OCI-LY7 (cell line): ENCODE data around the gene PDE11A. TPM values are rescaled to one million over a fixed set of nuclear protein-coding genes. Genes with fewer than 3 reads are reported as not detected.

ENCODE experiments used
- BruUV-seq: library from RNA; stranded (reverse); fragments of 400-500 nt; replicated peaks from 2 replicates; lab custom pipeline; 2021; lab: Mats Ljungman, UMichigan
- CTCF ChIA-PET: fragments of 300-600 bp; sonication (Branson Sonifier 250); formaldehyde crosslinking; loops from one replicate; lab custom pipeline; 2022; ENCODE audit warnings: antibody characterized with exemption; ENCODE audit not compliant: unreplicated experiment; lab: Charles Lee
- POLR2A ChIA-PET: fragments of 300-600 bp; sonication (Branson Sonifier 250); formaldehyde crosslinking; loops from one replicate; lab custom pipeline; 2022; ENCODE audit warnings: antibody characterized with exemption; lab: Charles Lee
- DNase-seq: peaks from one replicate; pipeline ENCODE4 v3.0.0-alpha.2; 2015; ENCODE audit warnings: low spot score
- H2AFZ ChIP-seq: fragments of 200-600 bp; sonication (generic), shearing (Covaris generic); 2 replicates; pipeline ENCODE4 v1.6.1; 2014; ENCODE audit warnings: mild to moderate bottlenecking, antibody characterized with exemption, low read length, moderate library complexity
- H3K27ac ChIP-seq: fragments of 200-600 bp; sonication (generic); 2 replicates; pipeline ENCODE4 v1.5.1; 2014; ENCODE audit warnings: mixed run types, low read depth, mild to moderate bottlenecking, moderate library complexity, low read length, inconsistent platforms; ENCODE audit not compliant: poor library complexity, severe bottlenecking
- H3K36me3 ChIP-seq: fragments of 200-600 bp; sonication (generic); 2 replicates; pipeline ENCODE4 v1.6.1; 2014; ENCODE audit warnings: mild to moderate bottlenecking, antibody characterized with exemption, low read length, moderate library complexity, mixed read lengths; ENCODE audit not compliant: insufficient read depth
- H3K4me1 ChIP-seq: fragments of 200-600 bp; sonication (generic); 2 replicates; pipeline ENCODE4 v1.5.1; 2014; ENCODE audit warnings: mild to moderate bottlenecking, low read length; ENCODE audit not compliant: insufficient read depth, poor library complexity, severe bottlenecking
- H3K4me2 ChIP-seq: fragments of 200-600 bp; sonication (generic); 2 replicates; pipeline ENCODE4 v1.6.1; 2014; ENCODE audit warnings: mild to moderate bottlenecking, low read length
- H3K4me3 ChIP-seq: fragments of 200-600 bp; sonication (generic); 2 replicates; pipeline ENCODE4 v1.5.1; 2014; ENCODE audit warnings: mild to moderate bottlenecking, low read depth, low read length; ENCODE audit not compliant: poor library complexity, severe bottlenecking
- H3K79me2 ChIP-seq: fragments of 200-600 bp; sonication (generic); 2 replicates; pipeline ENCODE4 v1.6.1; 2016; ENCODE audit warnings: low read depth, mild to moderate bottlenecking, low read length, moderate library complexity, mixed read lengths; ENCODE audit not compliant: insufficient read depth
- H3K9me2 ChIP-seq: fragments of 200-600 bp; sonication (generic); 2 replicates; pipeline ENCODE4 v1.6.1; 2016; ENCODE audit warnings: mild to moderate bottlenecking, low read length, mixed read lengths; ENCODE audit not compliant: insufficient read depth
- H3K9me3 ChIP-seq: fragments of 200-600 bp; sonication (generic); 2 replicates; pipeline ENCODE4 v1.6.1; 2014; ENCODE audit warnings: mild to moderate bottlenecking, mixed run types, low read length, mixed read lengths
- H4K20me1 ChIP-seq: fragments of 200-600 bp; sonication (generic); 2 replicates; pipeline ENCODE4 v1.6.1; 2014; ENCODE audit warnings: mild to moderate bottlenecking, antibody characterized with exemption, low read length, moderate library complexity, mixed read lengths; ENCODE audit not compliant: insufficient read depth
- EZH2phosphoT487 ChIP-seq: fragments of 200-600 bp; sonication (generic); IDR thresholded peaks from 2 replicates; pipeline ENCODE4 v1.6.1; 2018; ENCODE audit warnings: low read depth, borderline replicate concordance, mild to moderate bottlenecking, mixed run types, antibody characterized with exemption, low read length, moderate library complexity, mixed read lengths
- intact Hi-C: fragments of 100-400 bp; cut with micrococcal nuclease; formaldehyde crosslinking; loops from one replicate; pipeline ENCODE4 v1.10.0; 2022; ENCODE audit not compliant: unreplicated experiment
- total RNA-seq, 2 experiments: library from RNA; depleted of rRNA in 1 of 2; stranded (reverse); fragments of >200 nt in 1 of 2; shearing (Covaris generic) in 1 of 2; gene quantifications; 2 replicates each; pipeline ENCODE4 v1.2.3, GENCODE V29; 2014 to 2022
- TF ChIP-seq, protein P1 (sequence below): fragments of 200-600 bp; sonication (generic); conservative IDR thresholded peaks from 2 replicates; pipeline ENCODE4 v1.5.1; 2014; ENCODE audit warnings: mild to moderate bottlenecking, antibody characterized with exemption, low read length, moderate library complexity, mixed read lengths

Gene PDE11A
- total RNA-seq, 2 experiments from 2014 or later, result 0.03 TPM; not detected in 1

DNA sequence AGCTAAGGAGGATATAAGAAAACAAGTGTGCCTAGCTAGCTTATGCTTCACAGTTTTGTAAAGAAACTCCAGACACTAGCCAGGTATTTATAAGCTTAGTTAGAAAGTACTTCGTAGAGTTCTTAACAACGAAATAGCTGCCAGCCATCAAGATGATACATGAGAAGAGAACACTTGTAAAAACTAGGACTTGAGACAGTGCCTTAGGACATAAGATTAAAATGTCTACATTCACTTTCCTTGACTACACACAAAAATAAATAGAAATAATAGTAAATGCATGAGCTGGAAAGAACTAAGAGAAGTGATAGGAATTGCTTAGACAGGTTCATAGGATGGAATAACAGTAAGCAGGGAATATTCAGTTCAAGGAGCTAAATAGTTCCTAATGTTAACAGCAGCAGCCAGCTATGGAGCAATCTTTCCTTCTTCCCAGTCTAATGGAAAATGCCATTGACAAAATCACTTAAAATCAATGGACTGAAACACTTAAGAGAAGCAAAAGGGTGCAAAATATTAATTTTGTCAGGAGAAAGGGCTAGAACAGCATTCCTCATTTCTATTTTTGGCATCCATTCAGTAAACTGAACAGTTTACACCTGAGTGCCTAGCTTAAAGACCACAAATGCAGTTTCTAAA, 186.6 kb downstream of the PDE11A start:
- no peak overlapping the region for H3K27ac ChIP-seq
- H3K4me3 ChIP-seq, result no peak overlapping the region
- H3K79me2 ChIP-seq, result no peaks in the 10 kb centered on the region
- no peak overlapping the region for H2AFZ ChIP-seq
- BruUV-seq, result no TSS peak
- H3K9me2 ChIP-seq, result no peaks in the 10 kb centered on the region
- no peak for DNase-seq
- intact Hi-C loops, result no loop called here
- no peaks in the 10 kb centered on the region for H4K20me1 ChIP-seq
- no peak for TF ChIP-seq EZH2phosphoT487
- TF ChIP-seq, protein P1, sequence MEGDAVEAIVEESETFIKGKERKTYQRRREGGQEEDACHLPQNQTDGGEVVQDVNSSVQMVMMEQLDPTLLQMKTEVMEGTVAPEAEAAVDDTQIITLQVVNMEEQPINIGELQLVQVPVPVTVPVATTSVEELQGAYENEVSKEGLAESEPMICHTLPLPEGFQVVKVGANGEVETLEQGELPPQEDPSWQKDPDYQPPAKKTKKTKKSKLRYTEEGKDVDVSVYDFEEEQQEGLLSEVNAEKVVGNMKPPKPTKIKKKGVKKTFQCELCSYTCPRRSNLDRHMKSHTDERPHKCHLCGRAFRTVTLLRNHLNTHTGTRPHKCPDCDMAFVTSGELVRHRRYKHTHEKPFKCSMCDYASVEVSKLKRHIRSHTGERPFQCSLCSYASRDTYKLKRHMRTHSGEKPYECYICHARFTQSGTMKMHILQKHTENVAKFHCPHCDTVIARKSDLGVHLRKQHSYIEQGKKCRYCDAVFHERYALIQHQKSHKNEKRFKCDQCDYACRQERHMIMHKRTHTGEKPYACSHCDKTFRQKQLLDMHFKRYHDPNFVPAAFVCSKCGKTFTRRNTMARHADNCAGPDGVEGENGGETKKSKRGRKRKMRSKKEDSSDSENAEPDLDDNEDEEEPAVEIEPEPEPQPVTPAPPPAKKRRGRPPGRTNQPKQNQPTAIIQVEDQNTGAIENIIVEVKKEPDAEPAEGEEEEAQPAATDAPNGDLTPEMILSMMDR, result no peak
- no peak overlapping the region for H3K4me2 ChIP-seq
- CTCF ChIA-PET, result no interaction called here
- no peaks in the 10 kb centered on the region for H3K9me3 ChIP-seq
- H3K36me3 ChIP-seq, result no peaks in the 10 kb centered on the region
- H3K4me1 ChIP-seq, result no peaks in the 10 kb centered on the region
- POLR2A ChIA-PET, result no interaction called here

DNA sequence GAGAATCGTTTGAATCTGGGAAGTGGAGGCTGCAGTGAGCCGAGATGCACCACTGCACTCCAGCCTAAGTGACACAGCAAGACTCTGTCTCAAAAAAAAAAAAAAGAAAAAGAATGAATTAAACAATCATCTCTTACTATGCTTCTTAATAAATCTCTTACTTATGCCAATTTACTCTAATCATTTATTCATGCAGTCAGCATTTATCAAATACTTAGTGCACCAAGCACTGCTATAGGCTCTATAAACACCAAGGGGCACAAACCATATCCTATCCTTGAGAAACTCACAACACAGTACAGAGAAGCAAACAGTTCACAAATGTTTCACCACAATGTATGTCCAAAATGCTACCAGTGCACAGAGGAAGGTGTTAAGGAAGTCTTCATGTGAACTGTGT, 189.4 kb downstream of the PDE11A start:
- no TSS peak for BruUV-seq
- CTCF ChIA-PET, result no interaction called here

DNA sequence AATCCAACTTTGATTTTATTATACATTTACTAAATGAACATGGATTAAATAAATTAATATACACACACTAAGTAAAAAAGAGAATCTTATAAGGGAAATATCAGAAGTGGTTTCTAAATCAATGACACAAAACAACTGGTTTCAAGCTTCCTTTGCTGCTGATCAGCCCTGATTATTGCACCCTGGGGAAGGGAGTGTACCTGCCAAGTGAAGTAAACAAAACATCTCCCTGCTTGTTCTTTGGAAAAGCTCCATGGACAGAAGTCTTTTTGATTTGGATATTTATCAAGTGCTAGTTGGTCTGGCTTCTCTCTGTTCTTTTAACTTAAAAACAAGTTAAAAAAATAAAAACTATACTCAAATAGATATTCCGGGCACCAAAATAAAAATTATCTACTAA, 190.1 kb downstream of the PDE11A start:
- intact Hi-C loops, result no loop called here
- Histone ChIP-seq H3K4me1 (no peaks in the 10 kb centered on the region), H3K4me3 (no peak overlapping the region), H3K36me3 (no peaks in the 10 kb centered on the region), H3K9me3 (no peaks in the 10 kb centered on the region), H4K20me1 (no peaks in the 10 kb centered on the region), H3K27ac (no peak overlapping the region), H2AFZ (no peak overlapping the region), H3K79me2 (no peaks in the 10 kb centered on the region), H3K9me2 (no peaks in the 10 kb centered on the region), H3K4me2 (no peak overlapping the region)
- ChIA-PET POLR2A (interaction anchor here (0.7 to 1.2 kb wide), 2 partner anchors 16 to 830 kb away, joined by 3 read pairs; no protein-coding TSS in a partner anchor), CTCF (no interaction called here)
- no peak for TF ChIP-seq EZH2phosphoT487
- BruUV-seq, result no TSS peak
- DNase-seq, result no peak

More for the DNA sequence above, 189.4 kb downstream of the PDE11A start:
- no peaks in the 10 kb centered on the region for H3K9me2 ChIP-seq
- no peaks in the 10 kb centered on the region for H3K9me3 ChIP-seq
- no peak overlapping the region for H3K27ac ChIP-seq
- no peaks in the 10 kb centered on the region for H4K20me1 ChIP-seq
- no peak for DNase-seq
- POLR2A ChIA-PET, result interaction anchor here (0.7 kb wide), 1 partner anchor 831 kb away, joined by 3 read pairs; no protein-coding TSS in a partner anchor
- no peaks in the 10 kb centered on the region for H3K4me1 ChIP-seq
- no peaks in the 10 kb centered on the region for H3K79me2 ChIP-seq
- H2AFZ ChIP-seq, result no peak overlapping the region
- intact Hi-C loops, result no loop called here
- H3K4me2 ChIP-seq, result no peak overlapping the region
- H3K4me3 ChIP-seq, result no peak overlapping the region
- H3K36me3 ChIP-seq, result no peaks in the 10 kb centered on the region
- TF ChIP-seq, protein P1, result no peak
- no peak for TF ChIP-seq EZH2phosphoT487
